T-helper 1 cell (primary cell): Measurements from ENCODE around the gene TGFBR1.

Experiments
- DNase-seq, 5 donors: peaks; one replicate each; pipeline ENCODE4 v3.0.0-alpha.2; 2012 to 2020
- total RNA-seq, 4 donors: gene quantifications; one replicate each; lab custom pipeline; 2026; lab: John Stamatoyannopoulos, UW

TGFBR1 gene
- 33.7 to 50.0 (median 43.5) reads per million in 4 donors for total RNA-seq

GRCh38 chr9:99104459-99105151 lies at the start of gene TGFBR1:
TGFBR1 (plus strand) TSS chr9:99105113; CDS start chr9:99105206, 93 bp downstream.
- DNase-seq, result peak; percentile 83 to 96 (median 88)

- no peak for DNase-seq
Observed at GRCh38 chr9:99055384-99055783, 49.5 kb upstream of the TGFBR1 start.

GRCh38 chr9:99056186-99056585 lies 48.7 kb upstream of the TGFBR1 start:
- DNase-seq, result no peak

GRCh38 chr9:99056886-99057664 lies 47.8 kb upstream of the TGFBR1 start:
- DNase-seq, result peak in 1 of 5 donors; percentile 78

GRCh38 chr9:99057665-99058625 lies 47.0 kb upstream of the TGFBR1 start:
- DNase-seq, result peak; percentile 33 to 90 (median 53)

GRCh38 chr9:99058964-99059921 lies 45.7 kb upstream of the TGFBR1 start:
- peak in 1 of 5 donors; percentile 81 for DNase-seq

- no peak for DNase-seq
Observed at GRCh38 chr9:99060621-99061020, 44.3 kb upstream of the TGFBR1 start.

- DNase-seq, result no peak
Observed at GRCh38 chr9:99062549-99062948, 42.4 kb upstream of the TGFBR1 start.

GRCh38 chr9:99063522-99063921 lies 41.4 kb upstream of the TGFBR1 start:
- DNase-seq, result no peak

- no peak for DNase-seq
Observed at GRCh38 chr9:99066571-99066970, 38.3 kb upstream of the TGFBR1 start.

GRCh38 chr9:99069075-99069474 lies 35.8 kb upstream of the TGFBR1 start:
- DNase-seq, result peak in 1 of 5 donors; percentile 47

- DNase-seq, result no peak
Observed at GRCh38 chr9:99069546-99069945, 35.4 kb upstream of the TGFBR1 start.

GRCh38 chr9:99070681-99071080 lies 34.2 kb upstream of the TGFBR1 start:
- DNase-seq, result no peak

GRCh38 chr9:99071313-99072039 lies 33.4 kb upstream of the TGFBR1 start:
- no peak for DNase-seq

- no peak for DNase-seq
Observed at GRCh38 chr9:99072040-99072394, 32.9 kb upstream of the TGFBR1 start.

- no peak for DNase-seq
Observed at GRCh38 chr9:99073347-99073746, 31.6 kb upstream of the TGFBR1 start.

- DNase-seq, result no peak
Observed at GRCh38 chr9:99073985-99074901, 30.7 kb upstream of the TGFBR1 start.

GRCh38 chr9:99074902-99075245 lies 30.0 kb upstream of the TGFBR1 start:
- no peak for DNase-seq

GRCh38 chr9:99075246-99075912 lies 29.5 kb upstream of the TGFBR1 start:
- DNase-seq, result no peak
